ENCODE results near the gene PDE6A.

The PDE6A gene

DNA sequence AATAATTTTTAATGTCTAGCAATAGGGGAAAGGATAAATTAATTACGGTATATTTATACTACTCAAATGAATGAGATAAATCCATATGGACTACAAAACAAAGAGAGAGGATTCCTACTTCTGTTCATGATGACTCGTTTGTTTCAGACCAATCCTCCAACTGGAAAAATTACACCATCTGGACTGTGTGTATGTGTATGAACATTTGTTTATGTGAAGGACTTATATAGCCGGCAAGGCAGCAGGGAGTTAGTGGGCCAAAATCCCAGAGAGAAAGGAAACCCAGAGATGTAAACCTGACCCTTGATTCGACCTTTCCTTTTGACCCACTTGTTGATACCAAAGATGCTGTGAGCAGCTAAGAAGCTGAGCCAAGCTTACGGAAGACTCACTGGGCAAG lies 20.1 kb downstream of the PDE6A start:
- DNase-seq, result no peak

DNA sequence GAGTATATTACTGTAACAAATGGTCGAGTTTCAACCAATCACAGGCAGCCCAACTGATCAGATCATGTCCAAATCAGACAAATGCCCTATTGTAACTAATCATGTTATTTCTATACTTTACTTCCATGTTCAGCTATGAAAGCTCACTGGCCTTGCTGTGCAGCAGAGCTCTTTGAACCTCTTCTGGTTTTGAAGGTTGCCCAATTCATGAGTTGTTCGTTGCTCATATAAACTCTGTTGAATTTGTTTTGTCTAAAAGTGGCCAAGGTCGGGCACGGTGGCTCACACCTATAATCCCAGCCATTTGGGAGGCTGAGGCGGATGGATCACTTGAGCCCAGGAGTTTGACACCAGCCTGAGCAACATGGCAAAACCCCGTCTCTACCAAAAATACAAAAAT lies 21.6 kb downstream of the PDE6A start:
- DNase-seq, result no peak

GRCh38 chr5:149921597-149921996 lies 23.0 kb downstream of the PDE6A start:
- no peak for DNase-seq

- DNase-seq, result peak; percentile 45
These were observed 27.4 kb downstream of the PDE6A start for GRCh38 chr5:149917073-149917676.

GRCh38 chr5:149916334-149917072 lies 28.1 kb downstream of the PDE6A start:
- no peak for DNase-seq

GRCh38 chr5:149915392-149916260 lies 29.0 kb downstream of the PDE6A start:
- peak; percentile 24 for DNase-seq

GRCh38 chr5:149913436-149914419 lies 30.9 kb downstream of the PDE6A start:
- DNase-seq, result no peak

DNA sequence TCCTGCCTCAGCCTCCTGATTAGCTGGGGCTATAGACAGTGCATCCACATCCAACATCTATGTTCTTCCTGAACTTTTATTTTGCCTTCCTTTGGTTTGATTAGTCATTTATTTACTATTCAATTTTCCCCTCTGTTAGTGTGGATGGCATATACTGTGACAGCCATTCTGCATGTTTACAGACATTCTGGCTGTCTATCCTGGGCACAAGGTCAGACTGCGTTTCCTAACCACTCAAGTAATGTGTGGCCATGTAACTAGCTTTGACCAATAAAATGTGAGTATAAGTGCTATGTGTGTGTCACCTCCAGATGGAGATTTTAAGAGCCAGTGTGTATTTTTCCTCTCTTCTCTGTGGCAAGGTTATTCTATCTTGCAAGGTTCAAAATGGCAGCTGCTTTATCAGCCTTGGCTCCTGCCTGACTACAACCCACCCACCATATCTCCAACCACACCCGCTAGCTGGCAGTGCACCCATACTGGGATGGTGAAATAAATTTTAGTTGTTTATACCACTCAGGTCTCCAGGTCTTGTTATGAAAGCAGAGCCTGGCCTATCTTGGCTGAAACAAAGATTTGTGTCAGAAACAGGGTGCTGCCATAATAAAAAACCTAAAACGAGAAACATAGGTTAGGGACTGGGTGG lies 32.2 kb downstream of the PDE6A start:
- DNase-seq, result peak; percentile 43

DNA sequence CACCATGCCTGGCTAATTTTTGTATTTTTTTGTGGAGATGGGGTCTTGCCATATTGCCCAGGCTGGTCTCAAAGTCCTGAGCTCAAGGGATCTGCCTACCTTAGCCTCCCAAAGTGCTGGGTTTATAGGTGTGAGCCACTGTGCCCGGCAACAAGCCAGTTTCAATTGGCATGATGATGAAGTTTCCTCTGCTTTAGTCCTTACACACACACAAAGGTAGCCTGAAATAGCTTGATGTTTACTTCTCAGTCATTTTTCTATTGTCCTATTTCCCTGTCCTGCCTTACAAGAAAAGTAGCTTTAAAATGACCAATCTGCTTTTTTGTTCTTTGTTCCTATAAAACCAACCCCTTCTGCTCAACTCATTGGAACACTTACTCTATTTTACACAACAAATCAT lies 33.6 kb downstream of the PDE6A start:
- DNase-seq, result no peak

DNA sequence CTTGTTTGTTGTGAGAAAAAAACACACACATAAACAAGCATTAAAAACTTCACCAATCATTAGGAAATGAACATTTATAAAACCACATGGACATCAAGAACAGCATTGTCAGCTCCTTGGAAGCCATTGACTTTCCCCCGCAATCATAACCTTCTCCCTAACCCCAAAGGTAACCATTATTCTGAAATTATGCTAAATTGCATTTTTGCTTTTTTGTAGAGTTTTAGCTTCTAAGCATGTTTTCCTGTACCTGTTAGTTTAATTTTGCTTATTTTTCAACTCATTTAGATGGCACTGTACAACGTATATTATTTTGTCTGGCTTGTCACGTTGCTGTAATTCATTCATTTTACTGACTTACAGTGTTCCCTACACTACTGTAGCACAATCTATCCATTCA lies 36.8 kb downstream of the PDE6A start:
- DNase-seq, result no peak

GRCh38 chr5:149904977-149905376 lies 39.6 kb downstream of the PDE6A start:
- no peak for DNase-seq

GRCh38 chr5:149904293-149904886 lies 40.2 kb downstream of the PDE6A start:
- DNase-seq, result no peak

DNA sequence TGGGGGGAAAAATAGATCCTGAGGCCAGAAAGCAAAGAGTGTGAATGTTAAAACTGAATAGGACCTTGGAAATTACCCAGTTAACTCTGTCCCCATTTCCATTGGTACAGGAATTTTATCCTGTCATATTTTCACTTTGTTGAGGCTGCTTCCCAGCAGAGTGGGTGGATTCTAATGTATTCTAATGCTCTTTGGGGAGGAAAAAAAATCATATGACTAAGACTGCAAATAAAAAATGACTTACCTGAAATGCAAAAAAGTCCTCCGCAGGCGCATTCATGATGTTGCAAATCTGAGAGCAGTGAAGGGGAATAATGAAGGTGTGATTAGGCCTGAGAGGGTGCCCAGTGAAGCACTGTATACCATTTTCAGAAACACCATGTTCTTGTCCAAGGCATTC lies 41.2 kb downstream of the PDE6A start:
- DNase-seq, result no peak

GRCh38 chr5:149902177-149902576 lies 42.4 kb downstream of the PDE6A start:
- no peak for DNase-seq

DNA sequence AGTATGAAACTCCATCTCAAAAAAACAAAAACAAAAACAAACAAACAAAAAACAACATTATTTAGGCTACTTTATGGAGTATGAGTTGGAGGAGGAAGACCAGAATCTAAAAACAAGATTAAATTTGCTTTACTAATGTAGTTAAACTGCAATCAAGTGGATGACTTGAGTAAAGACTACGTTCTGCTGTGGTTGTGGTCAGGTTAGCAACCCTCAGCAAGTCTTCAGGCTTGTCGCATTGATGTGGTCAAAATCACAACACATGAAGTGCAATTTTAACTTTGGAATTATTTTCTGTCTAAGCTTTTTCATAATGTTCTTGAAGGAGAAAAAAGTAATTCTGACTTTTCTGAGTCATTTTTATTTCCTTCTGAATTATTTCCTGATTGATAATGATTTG lies 43.1 kb downstream of the PDE6A start:
- DNase-seq, result no peak

- DNase-seq, result no peak
These were observed 44.2 kb downstream of the PDE6A start for GRCh38 chr5:149900390-149900789.

GRCh38 chr5:149898811-149899210 lies 45.8 kb downstream of the PDE6A start:
- no peak for DNase-seq

- no peak for DNase-seq
These were observed 48.9 kb downstream of the PDE6A start for GRCh38 chr5:149895416-149896345.

DNA sequence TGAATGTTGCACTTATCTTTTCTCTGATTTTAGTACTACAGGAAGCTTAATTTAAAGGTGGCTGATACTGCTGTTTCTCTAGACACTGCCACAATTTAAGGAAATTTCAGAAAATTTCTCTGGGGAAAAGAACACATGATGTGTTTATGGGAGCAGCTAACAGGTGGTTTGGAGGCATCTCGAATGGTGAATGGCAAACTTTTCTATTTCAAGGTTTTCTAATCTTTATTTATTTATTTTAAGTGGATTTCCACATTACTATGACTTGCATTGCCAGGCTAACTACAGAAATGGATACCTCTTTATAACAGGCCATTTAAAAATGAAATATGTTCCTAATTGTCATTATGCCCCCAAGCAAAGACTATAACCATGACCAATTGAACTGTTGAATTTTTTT lies 50.4 kb downstream of the PDE6A start:
- no peak for DNase-seq

- no peak for DNase-seq
These were observed 51.1 kb downstream of the PDE6A start for GRCh38 chr5:149893403-149893931.
